WTC11 (cell line): ENCODE data around the gene LDLRAD4.

Experiments
- CTCF ChIP-seq: fragments of 200-600 bp; IDR thresholded peaks from 2 replicates; pipeline ENCODE4 v1.8.0; 2022; ENCODE audit warnings: antibody characterized with exemption
- SMAD3 ChIP-seq: sonication (generic); formaldehyde crosslinking; IDR thresholded peaks from 2 replicates; pipeline ENCODE4 v1.8.0; 2022; ENCODE audit warnings: missing genetic modification reagents, mild to moderate bottlenecking, borderline replicate concordance

GRCh38 chr18:13530033-13530878, 311.7 kb downstream of the LDLRAD4 start:
- TF ChIP-seq CTCF (no peak), SMAD3 (CRISPR knock-in tag) (no peak)
